Astrocyte (in vitro differentiated cells and primary cell): ENCODE data around the gene MOV10L1. TPM values are rescaled to one million over a fixed set of nuclear protein-coding genes. Genes with fewer than 3 reads are reported as not detected.

ENCODE experiments used
- DNase-seq: peaks from one replicate; pipeline ENCODE4 v3.0.0-alpha.2; 2010; ENCODE audit warnings: low read depth
- FAIRE-seq: peaks from 2 replicates; lab custom pipeline; 2011; peaks lifted over from hg19 to GRCh38; lab: Jason Lieb, UNC
- H2AFZ ChIP-seq: 2 replicates; pipeline ENCODE4 v1.6.0; 2012; ENCODE audit warnings: low read depth, low read length, inconsistent platforms
- H3K27ac ChIP-seq: 2 replicates; pipeline ENCODE4 v1.5.1; 2011; ENCODE audit warnings: low read depth, low read length, inconsistent platforms
- H3K27me3 ChIP-seq: 2 replicates; pipeline ENCODE4 v1.6.0; 2011; ENCODE audit warnings: low read length, inconsistent platforms; ENCODE audit not compliant: insufficient read depth
- H3K36me3 ChIP-seq: 2 replicates; pipeline ENCODE4 v1.5.1; 2011; ENCODE audit warnings: low read length, inconsistent platforms; ENCODE audit not compliant: insufficient read depth
- H3K4me1 ChIP-seq: 2 replicates; pipeline ENCODE4 v1.5.1; 2011; ENCODE audit warnings: low read length, inconsistent platforms; ENCODE audit not compliant: insufficient read depth
- H3K4me2 ChIP-seq: 2 replicates; pipeline ENCODE4 v1.6.0; 2012; ENCODE audit warnings: low read length, inconsistent platforms
- H3K4me3 ChIP-seq: 2 replicates; pipeline ENCODE4 v1.5.1; 2011; ENCODE audit warnings: low read depth, mild to moderate bottlenecking, low read length, inconsistent platforms; ENCODE audit not compliant: insufficient read depth
- H3K79me2 ChIP-seq: 2 replicates; pipeline ENCODE4 v1.6.0; 2012; ENCODE audit warnings: mild to moderate bottlenecking, low read length, inconsistent platforms; ENCODE audit not compliant: insufficient read depth
- H3K9ac ChIP-seq: 2 replicates; pipeline ENCODE4 v1.6.0; 2012; ENCODE audit warnings: mild to moderate bottlenecking, low read length, inconsistent platforms
- H3K9me3 ChIP-seq: 2 replicates; pipeline ENCODE4 v1.5.1; 2012; ENCODE audit warnings: low read depth, mild to moderate bottlenecking, low read length, inconsistent platforms; ENCODE audit not compliant: insufficient read depth
- H4K20me1 ChIP-seq: 2 replicates; pipeline ENCODE4 v1.6.0; 2012; ENCODE audit warnings: low read length, inconsistent platforms; ENCODE audit not compliant: insufficient read depth
- H3K27ac Mint-ChIP-seq: one replicate; pipeline ENCODE4 v1.8.0; 2021; ENCODE audit warnings: mild to moderate bottlenecking, mixed read lengths; ENCODE audit not compliant: unreplicated experiment
- H3K27me3 Mint-ChIP-seq: one replicate; pipeline ENCODE4 v1.8.0; 2021; ENCODE audit warnings: low read depth, mixed read lengths; ENCODE audit not compliant: unreplicated experiment
- H3K36me3 Mint-ChIP-seq: one replicate; pipeline ENCODE4 v1.8.0; 2021; ENCODE audit warnings: low read depth, mixed read lengths; ENCODE audit not compliant: unreplicated experiment
- H3K4me1 Mint-ChIP-seq: one replicate; pipeline ENCODE4 v1.8.0; 2021; ENCODE audit warnings: low read depth, mixed read lengths; ENCODE audit not compliant: unreplicated experiment
- H3K4me3 Mint-ChIP-seq: one replicate; pipeline ENCODE4 v1.8.0; 2021; ENCODE audit warnings: mild to moderate bottlenecking, moderate library complexity, mixed read lengths; ENCODE audit not compliant: unreplicated experiment
- H3K9me3 Mint-ChIP-seq: one replicate; pipeline ENCODE4 v1.8.0; 2021; ENCODE audit warnings: mild to moderate bottlenecking, mixed read lengths; ENCODE audit not compliant: unreplicated experiment
- EZH2 ChIP-seq: IDR thresholded peaks from 2 replicates; pipeline ENCODE4 v1.6.1; 2012; ENCODE audit warnings: mild to moderate bottlenecking, low read length, inconsistent platforms; ENCODE audit not compliant: insufficient read depth
- total RNA-seq: library from RNA; stranded (reverse); gene quantifications from 2 replicates; pipeline ENCODE4 v1.2.1, GENCODE V29; 2021
- TF ChIP-seq, protein P1 (sequence below): IDR thresholded peaks from 2 replicates; pipeline ENCODE4 v1.5.1; 2011; ENCODE audit warnings: low read depth, mild to moderate bottlenecking, inconsistent platforms, low read length, moderate library complexity; ENCODE audit not compliant: insufficient read depth

MOV10L1 gene
- total RNA-seq, 1 donor from 2014 or later = 0.61 TPM

DNA sequence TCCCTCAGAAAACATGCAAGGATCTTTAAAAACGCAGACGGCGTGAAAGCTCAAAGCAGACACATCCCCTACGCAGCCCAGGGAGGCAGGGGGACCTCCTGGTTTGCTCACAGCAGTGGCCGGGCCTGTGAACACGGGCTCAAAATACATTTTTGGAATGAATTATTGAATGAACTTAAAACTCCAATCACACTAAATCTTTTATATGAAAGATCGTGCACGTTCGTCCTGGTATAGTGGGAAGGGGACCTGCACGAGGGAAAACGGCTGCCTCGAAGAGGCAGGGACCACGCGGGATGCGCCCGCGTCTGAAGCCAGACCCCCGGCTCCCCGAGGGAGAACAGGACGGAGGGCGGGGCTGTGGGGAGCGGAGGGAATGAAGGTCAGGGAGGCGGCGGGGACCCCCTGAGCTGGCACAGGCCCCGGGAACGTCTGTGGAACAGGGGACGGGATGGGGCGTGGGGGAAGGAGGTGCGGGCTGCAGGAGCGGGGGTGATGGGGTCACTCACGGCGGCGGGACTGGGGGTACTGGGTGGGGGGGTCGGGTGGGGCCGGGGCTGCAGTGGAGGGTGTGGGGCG lies 79.5 kb downstream of the MOV10L1 start:
- TF ChIP-seq EZH2 = peak; percentile 74
- TF ChIP-seq, protein P1, sequence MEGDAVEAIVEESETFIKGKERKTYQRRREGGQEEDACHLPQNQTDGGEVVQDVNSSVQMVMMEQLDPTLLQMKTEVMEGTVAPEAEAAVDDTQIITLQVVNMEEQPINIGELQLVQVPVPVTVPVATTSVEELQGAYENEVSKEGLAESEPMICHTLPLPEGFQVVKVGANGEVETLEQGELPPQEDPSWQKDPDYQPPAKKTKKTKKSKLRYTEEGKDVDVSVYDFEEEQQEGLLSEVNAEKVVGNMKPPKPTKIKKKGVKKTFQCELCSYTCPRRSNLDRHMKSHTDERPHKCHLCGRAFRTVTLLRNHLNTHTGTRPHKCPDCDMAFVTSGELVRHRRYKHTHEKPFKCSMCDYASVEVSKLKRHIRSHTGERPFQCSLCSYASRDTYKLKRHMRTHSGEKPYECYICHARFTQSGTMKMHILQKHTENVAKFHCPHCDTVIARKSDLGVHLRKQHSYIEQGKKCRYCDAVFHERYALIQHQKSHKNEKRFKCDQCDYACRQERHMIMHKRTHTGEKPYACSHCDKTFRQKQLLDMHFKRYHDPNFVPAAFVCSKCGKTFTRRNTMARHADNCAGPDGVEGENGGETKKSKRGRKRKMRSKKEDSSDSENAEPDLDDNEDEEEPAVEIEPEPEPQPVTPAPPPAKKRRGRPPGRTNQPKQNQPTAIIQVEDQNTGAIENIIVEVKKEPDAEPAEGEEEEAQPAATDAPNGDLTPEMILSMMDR = no peak
- Histone ChIP-seq H3K79me2 (no peaks in the 10 kb centered on the region), H3K4me1 (no peaks in the 10 kb centered on the region), H3K27me3 (peaks cover 8% of the 10 kb centered on the region), H4K20me1 (no peaks in the 10 kb centered on the region), H3K4me3 (no peak overlapping the region), H3K9ac (no peak overlapping the region), H3K36me3 (no peaks in the 10 kb centered on the region), H3K4me2 (no peak overlapping the region), H3K9me3 (no peaks in the 10 kb centered on the region), H3K27ac (no peak overlapping the region), H2AFZ (no peak overlapping the region)
- Mint-ChIP-seq H3K27me3 (peaks cover 15% of the 10 kb centered on the region), H3K4me1 (no peaks in the 10 kb centered on the region), H3K4me3 (peak overlapping the region; percentile 68), H3K27ac (peak overlapping the region; percentile 78), H3K9me3 (peaks cover 1% of the 10 kb centered on the region), H3K36me3 (no peaks in the 10 kb centered on the region)
- DNase-seq = no peak
- no peak for FAIRE-seq

DNA sequence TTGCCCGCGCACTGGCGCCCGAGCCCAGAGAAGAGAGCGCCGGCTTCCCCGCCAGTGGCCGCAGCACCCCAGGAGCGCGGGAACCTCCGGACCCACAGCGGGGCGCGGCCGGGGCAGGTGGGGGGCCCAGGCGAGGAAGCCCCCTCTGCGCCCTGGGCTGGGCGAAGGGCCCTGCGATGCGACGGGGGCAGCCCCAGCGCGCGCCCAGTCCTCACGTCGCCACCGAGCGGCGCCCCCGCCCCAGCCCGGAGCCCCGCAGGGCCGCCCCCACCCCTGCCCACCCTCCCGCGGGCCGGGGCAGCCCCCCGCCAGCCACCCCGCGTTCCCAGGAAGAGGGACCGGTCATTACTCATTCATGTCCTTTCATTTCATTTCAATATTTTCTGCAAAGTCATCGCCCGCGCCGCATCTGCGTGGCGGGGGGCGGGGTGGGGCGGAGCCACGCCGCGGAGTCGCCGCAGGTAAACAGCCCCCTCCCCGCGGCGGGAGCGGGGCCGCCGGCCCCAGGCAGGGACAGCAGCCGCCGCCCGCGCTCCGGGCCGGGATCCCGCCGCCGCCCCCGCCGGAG lies 80.1 kb downstream of the MOV10L1 start:
- peak; percentile 33 for TF ChIP-seq EZH2
- TF ChIP-seq, protein P1 = no peak
- Histone ChIP-seq H3K4me1 (no peaks in the 10 kb centered on the region), H3K9me3 (no peaks in the 10 kb centered on the region), H4K20me1 (no peaks in the 10 kb centered on the region), H3K9ac (no peak overlapping the region), H3K79me2 (no peaks in the 10 kb centered on the region), H3K4me3 (no peak overlapping the region), H3K4me2 (peak overlapping the region; percentile 67), H3K27ac (no peak overlapping the region), H2AFZ (no peak overlapping the region), H3K36me3 (no peaks in the 10 kb centered on the region), H3K27me3 (peaks cover 8% of the 10 kb centered on the region)
- H3K4me1 Mint-ChIP-seq = no peaks in the 10 kb centered on the region
- peaks cover 15% of the 10 kb centered on the region for H3K27me3 Mint-ChIP-seq
- H3K9me3 Mint-ChIP-seq = peaks cover 1% of the 10 kb centered on the region
- no peak overlapping the region for H3K4me3 Mint-ChIP-seq
- FAIRE-seq (no peak), DNase-seq (no peak)
- H3K27ac Mint-ChIP-seq = no peak overlapping the region
- no peaks in the 10 kb centered on the region for H3K36me3 Mint-ChIP-seq
